Liver (tissue), 9 donors: ENCODE results near the gene SLC66A2. TPM values are rescaled to one million over a fixed set of nuclear protein-coding genes. Genes with fewer than 3 reads are reported as not detected.
A peak's percentile ranks its signal among the peaks of the same experiment; 100 is the strongest.

Experiments
- DNase-seq: peaks from one replicate; pipeline ENCODE4 v3.0.0-alpha.2; 2017; ENCODE audit warnings: low spot score
- H3K27ac ChIP-seq, 2 donors: one replicate each; pipeline ENCODE4 v1.7.0; 2013; ENCODE audit warnings: inconsistent platforms in 2 of 2, low read length in 2 of 2, control low read depth in 1 of 2, low read depth in 1 of 2, mild to moderate bottlenecking in 1 of 2
- H3K27me3 ChIP-seq, 4 donors: one replicate each; pipeline versions ENCODE4 v1.6.1 to v1.7.0; 2013; ENCODE audit warnings: low read length in 3 of 4, inconsistent platforms in 1 of 4, mild to moderate bottlenecking in 1 of 4, moderate library complexity in 1 of 4; ENCODE audit not compliant: control insufficient read depth in 4 of 4, insufficient read depth in 4 of 4
- H3K36me3 ChIP-seq, 4 donors: one replicate each; pipeline versions ENCODE4 v1.6.1 to v1.7.0; 2013; ENCODE audit warnings: low read length in 3 of 4, mild to moderate bottlenecking in 3 of 4, low read depth in 1 of 4, moderate library complexity in 1 of 4; ENCODE audit not compliant: control insufficient read depth in 4 of 4, insufficient read depth in 3 of 4
- H3K4me1 ChIP-seq, 4 donors: one replicate each; pipeline versions ENCODE4 v1.6.1 to v1.7.0; 2013; ENCODE audit warnings: low read length in 3 of 4, mild to moderate bottlenecking in 3 of 4, moderate library complexity in 1 of 4; ENCODE audit not compliant: control insufficient read depth in 4 of 4, insufficient read depth in 4 of 4
- H3K4me3 ChIP-seq, 3 donors: one replicate each; pipeline versions ENCODE4 v1.6.1 to v1.7.0; 2013; ENCODE audit warnings: low read length in 3 of 3, control low read depth in 1 of 3, low read depth in 1 of 3, mild to moderate bottlenecking in 1 of 3
- H3K9ac ChIP-seq, 2 donors: one replicate each; pipeline ENCODE4 v1.7.0; 2013; ENCODE audit warnings: low read length in 2 of 2, mild to moderate bottlenecking in 2 of 2, moderate library complexity in 2 of 2, control low read depth in 1 of 2, low read depth in 1 of 2
- H3K9me3 ChIP-seq, 4 donors: one replicate each; pipeline versions ENCODE4 v1.6.1 to v1.7.0; 2013; ENCODE audit warnings: low read length in 3 of 4; ENCODE audit not compliant: control insufficient read depth in 4 of 4
- CTCF ChIP-seq: fragments of 150-350 bp; IDR thresholded peaks from 2 replicates; pipeline ENCODE4 v1.5.1; 2017; ENCODE audit warnings: improper control_type of control experiment, low read depth, low read length; ENCODE audit not compliant: missing input control
- EGR1 ChIP-seq, 2 donors: IDR thresholded peaks; 2 replicates each; pipeline ENCODE4 v1.6.1; 2016 to 2018; ENCODE audit warnings: antibody characterized with exemption in 2 of 2, low read depth in 2 of 2
- FOXA2 ChIP-seq: IDR thresholded peaks from 2 replicates; pipeline ENCODE4 v1.6.1; 2016; ENCODE audit warnings: antibody characterized with exemption
- GABPA ChIP-seq, 2 donors: IDR thresholded peaks in 1 of 2; conservative IDR thresholded peaks in 1 of 2; 2 replicates each; pipeline ENCODE4 v1.6.1; 2016; ENCODE audit warnings: antibody characterized with exemption in 2 of 2, mild to moderate bottlenecking in 1 of 2, moderate library complexity in 1 of 2
- HNF4A ChIP-seq, 2 donors: conservative IDR thresholded peaks; 2 replicates each; pipeline ENCODE4 v1.6.1; 2016; ENCODE audit warnings: antibody characterized with exemption in 2 of 2, mild to moderate bottlenecking in 2 of 2
- HNF4G ChIP-seq: IDR thresholded peaks from 2 replicates; pipeline ENCODE4 v1.6.1; 2016; ENCODE audit warnings: antibody characterized with exemption
- JUND ChIP-seq, 2 donors: IDR thresholded peaks; 2 replicates each; pipeline ENCODE4 v1.6.1; 2016; ENCODE audit warnings: antibody characterized with exemption in 2 of 2
- MAX ChIP-seq: IDR thresholded peaks from 2 replicates; pipeline ENCODE4 v1.6.1; 2016; ENCODE audit warnings: antibody characterized with exemption
- NR2F2 ChIP-seq: IDR thresholded peaks from 2 replicates; pipeline ENCODE4 v1.6.1; 2016; ENCODE audit warnings: antibody characterized with exemption
- REST ChIP-seq: IDR thresholded peaks from 2 replicates; pipeline ENCODE4 v1.6.1; 2016; ENCODE audit warnings: antibody characterized with exemption, mild to moderate bottlenecking
- RXRA ChIP-seq, 2 donors: IDR thresholded peaks; 2 replicates each; pipeline ENCODE4 v1.6.1; 2017 to 2018; ENCODE audit warnings: antibody characterized with exemption in 2 of 2, mild to moderate bottlenecking in 1 of 2
- SP1 ChIP-seq: IDR thresholded peaks from 2 replicates; pipeline ENCODE4 v1.6.1; 2018; ENCODE audit warnings: antibody characterized with exemption, mild to moderate bottlenecking
- TAF1 ChIP-seq: conservative IDR thresholded peaks from 2 replicates; pipeline ENCODE4 v1.6.1; 2016; ENCODE audit warnings: antibody characterized with exemption, mild to moderate bottlenecking
- YY1 ChIP-seq: IDR thresholded peaks from 2 replicates; pipeline ENCODE4 v1.6.1; 2016; ENCODE audit warnings: antibody characterized with exemption, mild to moderate bottlenecking
- WGBS: extraction: QIAGEN DNeasy Blood & Tissue Kit; methylation state at CpG from one replicate; pipeline ENCODE4 v1.1.7; 2013; 5-methylcytosine and 5-hydroxymethylcytosine counted together
- polyA plus RNA-seq, 2 donors: library from polyadenylated mRNA; stranded (reverse) in 1 of 2; unstranded in 1 of 2; fragments of 200-250 nt in 1 of 2; fragments of >200 nt in 1 of 2; fragmentation: Nextera tagmentation in 1 of 2; extraction: Ambion mirVana in 1 of 2; gene quantifications; one replicate each; pipeline versions ENCODE4 v1.2.1 to v1.2.3, GENCODE V29; 2013 to 2015
- total RNA-seq, 2 donors: library from RNA; depleted of rRNA; stranded (reverse); fragments of >200 nt; gene quantifications; one replicate each; pipeline ENCODE4 v1.2.3, GENCODE V29; 2014
- donor health status: healthy.
- donor health status: healthy.
- donor health status: healthy.
- donor health status: healthy.
- donor health status: healthy.

The SLC66A2 gene
- total and polyA plus RNA-seq, 4 donors: 47.8 to 107 (median 67.9) TPM

GRCh38 chr18:79923896-79924585 is 27.4 kb downstream of the SLC66A2 start:
- H3K4me3 ChIP-seq: no peak overlapping the region
- H3K27ac ChIP-seq: no peak overlapping the region
- H3K9ac ChIP-seq: no peak overlapping the region
- peak; percentile 3 for DNase-seq
- peaks cover 0 to 8% (median 2%) of the 10 kb centered on the region in 4 donors for H3K4me1 ChIP-seq
- H3K36me3 ChIP-seq: peaks cover 2 to 43% (median 30%) of the 10 kb centered on the region in 4 donors
- H3K9me3 ChIP-seq: no peaks in the 10 kb centered on the region
- H3K27me3 ChIP-seq: no peaks in the 10 kb centered on the region
- TF ChIP-seq MAX (no peak), NR2F2 (no peak), JUND (IDR thresholded peaks at IDR 0.05) (no peak), FOXA2 (no peak), YY1 (no peak), TAF1 (no peak), RXRA (IDR thresholded peaks at IDR 0.05) (no peak), EGR1 (IDR thresholded peaks at IDR 0.05; ENCODE audit: low read depth in 2 of 2) (no peak)
- 97% methylated on average over 26 of the region's 26 CpGs for WGBS

- 89% methylated on average over 17 of the region's 17 CpGs for WGBS
- peaks cover 9 to 41% (median 29%) of the 10 kb centered on the region in 4 donors for H3K36me3 ChIP-seq
- TF ChIP-seq JUND (IDR thresholded peaks at IDR 0.05) (no peak), MAX (no peak), CTCF (no peak), NR2F2 (no peak), GABPA (IDR thresholded peaks at IDR 0.05 in 1 of 2, conservative IDR thresholded peaks at IDR 0.05 in 1 of 2) (no peak)
Observed at GRCh38 chr18:79922971-79923411, 28.5 kb downstream of the SLC66A2 start.

GRCh38 chr18:79921984-79922965 is 29.2 kb downstream of the SLC66A2 start:
- WGBS: 98% methylated on average over 24 of the region's 24 CpGs

More at GRCh38 chr18:79922971-79923411, 28.5 kb downstream of the SLC66A2 start:
- H3K4me3 ChIP-seq: no peak overlapping the region
- peaks cover 0 to 4% (median 2%) of the 10 kb centered on the region in 4 donors for H3K4me1 ChIP-seq
- H3K9me3 ChIP-seq: no peaks in the 10 kb centered on the region
- no peak overlapping the region for H3K27ac ChIP-seq
- no peak overlapping the region for H3K9ac ChIP-seq
- no peak for DNase-seq
- H3K27me3 ChIP-seq: no peaks in the 10 kb centered on the region

More at GRCh38 chr18:79921984-79922965, 29.2 kb downstream of the SLC66A2 start:
- Histone ChIP-seq H3K36me3 (peaks cover 11 to 43% (median 30%) of the 10 kb centered on the region in 4 donors), H3K27ac (no peak overlapping the region), H3K9me3 (no peaks in the 10 kb centered on the region), H3K27me3 (no peaks in the 10 kb centered on the region), H3K4me1 (peaks cover 0 to 4% (median 2%) of the 10 kb centered on the region in 4 donors), H3K9ac (no peak overlapping the region), H3K4me3 (no peak overlapping the region)
- TF ChIP-seq FOXA2: no peak
- TF ChIP-seq HNF4A (conservative IDR thresholded peaks at IDR 0.05): no peak
- no peak for TF ChIP-seq REST
- TF ChIP-seq HNF4G: no peak
- no peak for TF ChIP-seq SP1
- DNase-seq: peak; percentile 13
